ENCODE measurements around the gene DIP2A. TPM values are rescaled to one million over a fixed set of nuclear protein-coding genes. Genes with fewer than 3 reads are reported as not detected.

The DIP2A gene
- total RNA-seq, 1 donor from 2014 or later = 41.0 TPM

DNA sequence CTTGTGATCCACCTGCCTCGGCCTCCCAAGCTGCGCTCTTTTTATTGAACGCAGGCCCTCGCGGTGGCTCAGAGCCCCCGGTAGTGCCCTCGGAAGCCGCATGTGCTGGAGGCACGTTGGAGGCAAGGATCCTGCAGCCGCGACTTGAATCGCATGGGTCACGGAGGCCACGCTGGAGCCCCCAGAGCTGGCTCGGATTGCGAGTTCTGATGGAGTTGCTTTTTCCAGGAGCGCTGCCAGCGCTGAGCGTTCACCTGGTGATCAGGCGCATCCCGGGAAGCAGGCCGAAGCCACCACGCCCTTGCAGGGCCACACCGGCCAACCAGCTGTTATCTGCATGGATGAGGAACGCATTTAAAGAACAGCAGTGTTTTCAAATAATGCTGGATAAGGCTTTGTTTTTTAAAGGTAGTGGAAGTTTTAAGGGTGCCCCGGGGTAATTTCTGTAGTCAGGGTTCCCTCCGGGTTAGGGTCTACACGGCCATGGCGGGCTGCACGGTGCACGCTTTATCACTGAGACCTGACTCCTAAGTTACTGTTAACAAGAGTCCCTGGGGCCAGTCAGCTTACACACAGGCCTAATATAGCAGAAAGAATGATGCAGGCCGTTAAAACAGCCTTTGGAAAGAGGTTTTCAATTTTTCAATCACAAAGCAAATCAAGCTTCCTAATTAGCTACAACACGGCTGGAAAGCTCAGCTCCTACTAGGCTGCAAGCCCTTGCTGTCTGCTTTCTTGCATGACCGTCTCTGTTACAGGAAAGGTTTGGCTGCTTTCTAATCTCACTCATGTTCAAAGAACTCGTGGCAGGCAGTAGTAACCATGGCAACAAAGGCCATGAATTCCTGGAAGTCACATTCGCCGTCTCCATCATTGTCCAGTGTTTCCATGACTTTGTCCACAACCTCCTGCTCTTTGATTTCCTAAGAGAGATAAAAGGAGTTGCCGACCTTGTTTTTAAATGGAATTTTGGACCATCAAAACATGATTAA is 140.2 kb downstream of the DIP2A start:
- H3K9me3 ChIP-seq = peaks cover 6% of the 10 kb centered on the region
- ATAC-seq = no peak
- peaks cover 13% of the 10 kb centered on the region for H3K4me1 ChIP-seq
- no peak overlapping the region for H3K4me3 ChIP-seq
- H3K27ac ChIP-seq = no peak overlapping the region
- TF ChIP-seq, protein P1, sequence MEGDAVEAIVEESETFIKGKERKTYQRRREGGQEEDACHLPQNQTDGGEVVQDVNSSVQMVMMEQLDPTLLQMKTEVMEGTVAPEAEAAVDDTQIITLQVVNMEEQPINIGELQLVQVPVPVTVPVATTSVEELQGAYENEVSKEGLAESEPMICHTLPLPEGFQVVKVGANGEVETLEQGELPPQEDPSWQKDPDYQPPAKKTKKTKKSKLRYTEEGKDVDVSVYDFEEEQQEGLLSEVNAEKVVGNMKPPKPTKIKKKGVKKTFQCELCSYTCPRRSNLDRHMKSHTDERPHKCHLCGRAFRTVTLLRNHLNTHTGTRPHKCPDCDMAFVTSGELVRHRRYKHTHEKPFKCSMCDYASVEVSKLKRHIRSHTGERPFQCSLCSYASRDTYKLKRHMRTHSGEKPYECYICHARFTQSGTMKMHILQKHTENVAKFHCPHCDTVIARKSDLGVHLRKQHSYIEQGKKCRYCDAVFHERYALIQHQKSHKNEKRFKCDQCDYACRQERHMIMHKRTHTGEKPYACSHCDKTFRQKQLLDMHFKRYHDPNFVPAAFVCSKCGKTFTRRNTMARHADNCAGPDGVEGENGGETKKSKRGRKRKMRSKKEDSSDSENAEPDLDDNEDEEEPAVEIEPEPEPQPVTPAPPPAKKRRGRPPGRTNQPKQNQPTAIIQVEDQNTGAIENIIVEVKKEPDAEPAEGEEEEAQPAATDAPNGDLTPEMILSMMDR (IDR thresholded peaks at IDR 0.05) = no peak
- no peaks in the 10 kb centered on the region for H3K36me3 ChIP-seq
- intact Hi-C loops (cut with DNase I) = no loop called here
- H3K27me3 ChIP-seq (ENCODE audit: low read depth) = no peaks in the 10 kb centered on the region
- DNase-seq = no peak

DNA sequence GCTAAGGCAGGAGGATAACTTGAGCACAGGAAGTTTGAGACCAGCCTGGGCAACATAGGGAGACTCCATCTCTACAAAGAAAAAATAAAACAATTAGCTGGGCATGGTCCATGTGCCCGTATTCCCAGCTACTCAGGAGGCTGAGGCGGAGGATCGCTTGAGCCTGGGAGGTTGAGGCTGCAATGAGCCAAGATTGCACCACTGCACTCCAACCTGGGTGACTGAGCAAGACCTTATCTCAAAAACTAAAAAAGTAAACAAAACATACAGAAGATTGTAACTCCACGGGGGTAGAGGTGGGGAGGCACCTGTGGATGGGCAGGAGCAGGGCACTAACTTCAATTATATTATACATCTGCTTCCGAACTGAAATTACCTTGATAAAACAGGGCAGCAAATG is 141.6 kb downstream of the DIP2A start:
- H3K27ac ChIP-seq = no peak overlapping the region
- no peaks in the 10 kb centered on the region for H3K27me3 ChIP-seq (ENCODE audit: low read depth)
- intact Hi-C loops (cut with DNase I) = no loop called here
- H3K36me3 ChIP-seq = no peaks in the 10 kb centered on the region
- peaks cover 24% of the 10 kb centered on the region for H3K4me1 ChIP-seq
- no peaks in the 10 kb centered on the region for H3K9me3 ChIP-seq
- no peak overlapping the region for H3K4me3 ChIP-seq
- TF ChIP-seq, protein P1 (IDR thresholded peaks at IDR 0.05) = no peak
- ATAC-seq (no peak), DNase-seq (no peak)

DNA sequence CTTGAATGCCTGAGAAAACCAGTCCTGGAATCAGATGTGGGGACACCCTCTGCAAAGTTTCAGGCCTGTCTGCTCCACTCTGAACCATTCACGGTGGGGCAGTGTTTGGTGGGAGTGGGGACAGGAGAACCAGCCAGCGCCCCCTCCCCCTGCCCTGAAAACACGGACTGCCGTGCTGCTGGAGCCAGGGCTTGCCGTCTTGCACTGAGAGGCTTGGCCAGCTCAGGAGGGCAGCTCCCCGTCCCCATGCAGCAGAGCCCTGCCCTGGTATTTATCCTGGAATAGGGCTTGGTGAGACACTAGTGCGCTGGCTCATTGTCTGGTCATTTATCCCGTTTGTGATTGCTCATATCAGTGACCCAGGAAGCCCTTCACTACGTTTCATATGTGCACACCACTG is 142.3 kb downstream of the DIP2A start:
- Histone ChIP-seq H3K4me1 (peaks cover 30% of the 10 kb centered on the region), H3K27me3 (ENCODE audit: low read depth) (no peaks in the 10 kb centered on the region), H3K9me3 (no peaks in the 10 kb centered on the region), H3K36me3 (no peaks in the 10 kb centered on the region), H3K4me3 (no peak overlapping the region), H3K27ac (no peak overlapping the region)
- intact Hi-C loops (cut with DNase I) = no loop called here
- TF ChIP-seq, protein P1 (IDR thresholded peaks at IDR 0.05) = no peak
- ATAC-seq (no peak), DNase-seq (no peak)

DNA sequence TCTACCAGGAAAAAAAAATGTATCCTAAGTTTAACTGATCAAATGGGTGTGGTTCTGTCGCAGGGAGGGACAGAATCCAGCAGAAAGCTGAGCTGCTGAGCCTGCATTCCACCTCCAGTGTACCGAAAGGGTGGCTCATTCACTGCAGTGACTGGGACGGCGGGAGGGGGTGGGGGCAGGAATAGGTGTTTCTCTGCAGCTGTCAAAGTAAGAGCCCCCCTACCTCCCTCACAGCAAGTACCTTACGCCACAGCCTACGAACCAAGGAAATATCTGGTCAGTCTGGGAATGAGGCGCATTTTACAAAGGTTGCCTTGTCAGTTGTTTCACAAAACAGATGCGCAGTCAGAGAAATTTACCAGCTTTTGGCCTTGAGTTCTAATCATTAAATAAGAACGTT is 144.5 kb downstream of the DIP2A start:
- Histone ChIP-seq H3K9me3 (no peaks in the 10 kb centered on the region), H3K4me3 (no peak overlapping the region), H3K36me3 (no peaks in the 10 kb centered on the region), H3K4me1 (peaks cover 36% of the 10 kb centered on the region), H3K27ac (no peak overlapping the region), H3K27me3 (ENCODE audit: low read depth) (no peaks in the 10 kb centered on the region)
- TF ChIP-seq, protein P1 (IDR thresholded peaks at IDR 0.05) = no peak
- DNase-seq (no peak), ATAC-seq (no peak)
- intact Hi-C loops (cut with DNase I) = no loop called here

DNA sequence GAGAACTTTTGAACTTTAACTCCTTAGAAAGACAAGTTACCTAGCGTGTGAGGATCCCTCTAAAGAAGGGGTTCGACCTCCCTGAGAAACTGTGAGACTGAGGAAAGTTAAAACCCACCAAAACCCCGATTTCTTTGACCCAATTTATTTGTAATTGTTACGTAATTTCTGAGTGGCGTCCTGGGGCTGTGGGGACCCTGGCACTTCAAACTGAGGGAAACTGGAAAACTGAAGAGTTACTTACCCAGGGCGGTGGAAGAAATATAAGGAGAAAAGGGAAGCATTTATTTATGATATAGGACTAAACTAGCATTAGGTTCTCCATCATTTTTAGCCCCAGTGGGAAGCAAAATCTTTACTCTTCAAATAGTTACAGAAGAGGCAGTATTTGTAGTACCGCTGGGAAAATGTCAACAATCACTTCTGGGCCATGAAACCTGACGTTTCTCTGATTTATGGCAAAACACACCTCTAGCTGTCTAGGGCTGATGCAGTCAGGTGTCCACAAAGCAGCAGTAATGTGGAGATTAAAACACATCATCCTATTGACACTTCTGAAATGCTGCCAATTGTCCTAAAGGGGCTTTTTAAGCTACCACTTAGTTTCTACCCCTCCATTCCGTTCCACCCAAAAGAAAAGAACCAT is 145.8 kb downstream of the DIP2A start:
- Histone ChIP-seq H3K27ac (no peak overlapping the region), H3K36me3 (no peaks in the 10 kb centered on the region), H3K9me3 (no peaks in the 10 kb centered on the region), H3K4me3 (no peak overlapping the region), H3K4me1 (peaks cover 24% of the 10 kb centered on the region), H3K27me3 (ENCODE audit: low read depth) (no peaks in the 10 kb centered on the region)
- ATAC-seq = no peak
- no peak for DNase-seq
- intact Hi-C loops (cut with DNase I) = no loop called here
- TF ChIP-seq, protein P1 (IDR thresholded peaks at IDR 0.05) = no peak
